ENCODE measurements around the gene ATP6V0E2.

Gene ATP6V0E2

DNA sequence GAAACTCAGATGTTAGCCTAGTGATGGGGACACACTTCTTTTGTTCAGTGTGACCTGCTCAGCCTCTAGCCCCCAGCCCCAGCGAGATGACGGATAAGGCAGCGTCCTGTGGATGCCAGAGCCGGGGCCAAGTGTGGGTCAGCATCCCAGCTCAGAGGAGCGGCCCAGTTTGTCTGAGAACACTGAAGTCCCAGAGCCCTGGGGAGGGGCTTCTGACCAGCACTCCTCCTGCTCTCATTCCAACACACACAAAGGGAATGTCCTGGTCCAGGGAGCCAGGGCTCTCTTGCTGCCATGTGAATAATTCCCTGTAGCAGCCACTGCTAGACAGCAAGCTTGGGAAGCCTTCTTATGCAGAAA, 4.5 kb upstream of the ATP6V0E2 start:
- Histone ChIP-seq H3K27me3 (ENCODE audit: insufficient read depth, poor library complexity, severe bottlenecking) (no peaks in the 10 kb centered on the region), H3K27ac (ENCODE audit: poor library complexity, severe bottlenecking) (no peak overlapping the region), H3K4me3 (ENCODE audit: severe bottlenecking) (no peak overlapping the region), H3K4me1 (ENCODE audit: insufficient read depth, poor library complexity, severe bottlenecking) (no peaks in the 10 kb centered on the region), H3K36me3 (ENCODE audit: low read depth) (no peaks in the 10 kb centered on the region), H3K9me3 (ENCODE audit: severe bottlenecking) (no peaks in the 10 kb centered on the region)
- TF ChIP-seq, protein P1, sequence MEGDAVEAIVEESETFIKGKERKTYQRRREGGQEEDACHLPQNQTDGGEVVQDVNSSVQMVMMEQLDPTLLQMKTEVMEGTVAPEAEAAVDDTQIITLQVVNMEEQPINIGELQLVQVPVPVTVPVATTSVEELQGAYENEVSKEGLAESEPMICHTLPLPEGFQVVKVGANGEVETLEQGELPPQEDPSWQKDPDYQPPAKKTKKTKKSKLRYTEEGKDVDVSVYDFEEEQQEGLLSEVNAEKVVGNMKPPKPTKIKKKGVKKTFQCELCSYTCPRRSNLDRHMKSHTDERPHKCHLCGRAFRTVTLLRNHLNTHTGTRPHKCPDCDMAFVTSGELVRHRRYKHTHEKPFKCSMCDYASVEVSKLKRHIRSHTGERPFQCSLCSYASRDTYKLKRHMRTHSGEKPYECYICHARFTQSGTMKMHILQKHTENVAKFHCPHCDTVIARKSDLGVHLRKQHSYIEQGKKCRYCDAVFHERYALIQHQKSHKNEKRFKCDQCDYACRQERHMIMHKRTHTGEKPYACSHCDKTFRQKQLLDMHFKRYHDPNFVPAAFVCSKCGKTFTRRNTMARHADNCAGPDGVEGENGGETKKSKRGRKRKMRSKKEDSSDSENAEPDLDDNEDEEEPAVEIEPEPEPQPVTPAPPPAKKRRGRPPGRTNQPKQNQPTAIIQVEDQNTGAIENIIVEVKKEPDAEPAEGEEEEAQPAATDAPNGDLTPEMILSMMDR (IDR thresholded peaks at IDR 0.05; ENCODE audit: poor library complexity, severe bottlenecking) = no peak
- DNase-seq (ENCODE audit: low spot score) (no peak), ATAC-seq (ENCODE audit: low read depth) (no peak)

DNA sequence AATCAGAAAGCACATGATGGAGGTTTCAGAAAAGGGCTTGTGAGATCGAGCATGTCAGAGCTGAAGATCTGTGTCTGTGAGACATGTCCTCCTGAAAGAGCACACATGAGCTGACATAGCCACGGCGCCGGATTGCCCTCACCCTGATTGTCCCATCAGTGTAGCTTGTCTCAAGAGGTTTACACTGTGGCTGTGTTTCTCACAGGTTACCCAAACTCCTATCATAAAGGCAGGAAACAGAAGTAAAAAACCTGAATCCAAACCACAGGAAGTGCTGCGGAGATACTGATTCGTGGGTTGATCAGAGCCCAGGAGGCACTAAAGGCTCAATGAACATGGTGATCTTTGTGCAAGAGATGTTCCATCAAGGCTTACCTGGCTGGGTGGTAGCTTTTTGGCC, 3.9 kb upstream of the ATP6V0E2 start:
- Histone ChIP-seq H3K27me3 (ENCODE audit: insufficient read depth, poor library complexity, severe bottlenecking) (no peaks in the 10 kb centered on the region), H3K4me3 (ENCODE audit: severe bottlenecking) (no peak overlapping the region), H3K27ac (ENCODE audit: poor library complexity, severe bottlenecking) (no peak overlapping the region), H3K9me3 (ENCODE audit: severe bottlenecking) (no peaks in the 10 kb centered on the region), H3K4me1 (ENCODE audit: insufficient read depth, poor library complexity, severe bottlenecking) (no peaks in the 10 kb centered on the region), H3K36me3 (ENCODE audit: low read depth) (no peaks in the 10 kb centered on the region)
- DNase-seq (ENCODE audit: low spot score) = no peak
- ATAC-seq (ENCODE audit: low read depth) = no peak
- TF ChIP-seq, protein P1 (IDR thresholded peaks at IDR 0.05; ENCODE audit: poor library complexity, severe bottlenecking) = no peak

GRCh38 chr7:149870274-149870673, 3.5 kb upstream of the ATP6V0E2 start:
- TF ChIP-seq, protein P1 (IDR thresholded peaks at IDR 0.05; ENCODE audit: poor library complexity, severe bottlenecking) = no peak
- Histone ChIP-seq H3K4me1 (ENCODE audit: insufficient read depth, poor library complexity, severe bottlenecking) (no peaks in the 10 kb centered on the region), H3K4me3 (ENCODE audit: severe bottlenecking) (no peak overlapping the region), H3K27ac (ENCODE audit: poor library complexity, severe bottlenecking) (no peak overlapping the region), H3K36me3 (ENCODE audit: low read depth) (no peaks in the 10 kb centered on the region), H3K9me3 (ENCODE audit: severe bottlenecking) (no peaks in the 10 kb centered on the region), H3K27me3 (ENCODE audit: insufficient read depth, poor library complexity, severe bottlenecking) (no peaks in the 10 kb centered on the region)
- no peak for ATAC-seq (ENCODE audit: low read depth)
- DNase-seq (ENCODE audit: low spot score) = no peak

GRCh38 chr7:149870701-149871483, 2.9 kb upstream of the ATP6V0E2 start:
- H3K4me1 ChIP-seq (ENCODE audit: insufficient read depth, poor library complexity, severe bottlenecking) = no peaks in the 10 kb centered on the region
- TF ChIP-seq, protein P1 (IDR thresholded peaks at IDR 0.05; ENCODE audit: poor library complexity, severe bottlenecking) = no peak
- no peaks in the 10 kb centered on the region for H3K9me3 ChIP-seq (ENCODE audit: severe bottlenecking)
- H3K27me3 ChIP-seq (ENCODE audit: insufficient read depth, poor library complexity, severe bottlenecking) = no peaks in the 10 kb centered on the region
- H3K36me3 ChIP-seq (ENCODE audit: low read depth) = no peaks in the 10 kb centered on the region
- no peak overlapping the region for H3K27ac ChIP-seq (ENCODE audit: poor library complexity, severe bottlenecking)
- H3K4me3 ChIP-seq (ENCODE audit: severe bottlenecking) = no peak overlapping the region
- no peak for ATAC-seq (ENCODE audit: low read depth)
- no peak for DNase-seq (ENCODE audit: low spot score)

GRCh38 chr7:149871576-149871975, 2.2 kb upstream of the ATP6V0E2 start:
- Histone ChIP-seq H3K4me3 (ENCODE audit: severe bottlenecking) (no peak overlapping the region), H3K9me3 (ENCODE audit: severe bottlenecking) (no peaks in the 10 kb centered on the region), H3K4me1 (ENCODE audit: insufficient read depth, poor library complexity, severe bottlenecking) (no peaks in the 10 kb centered on the region), H3K27me3 (ENCODE audit: insufficient read depth, poor library complexity, severe bottlenecking) (no peaks in the 10 kb centered on the region), H3K36me3 (ENCODE audit: low read depth) (no peaks in the 10 kb centered on the region), H3K27ac (ENCODE audit: poor library complexity, severe bottlenecking) (no peak overlapping the region)
- ATAC-seq (ENCODE audit: low read depth) (no peak), DNase-seq (ENCODE audit: low spot score) (peak; percentile 24)
- TF ChIP-seq, protein P1 (IDR thresholded peaks at IDR 0.05; ENCODE audit: poor library complexity, severe bottlenecking) = no peak

Data from RWPE2 (cell line).